Measurements from ENCODE around the gene EIF5.

- TF ChIP-seq, protein P1, sequence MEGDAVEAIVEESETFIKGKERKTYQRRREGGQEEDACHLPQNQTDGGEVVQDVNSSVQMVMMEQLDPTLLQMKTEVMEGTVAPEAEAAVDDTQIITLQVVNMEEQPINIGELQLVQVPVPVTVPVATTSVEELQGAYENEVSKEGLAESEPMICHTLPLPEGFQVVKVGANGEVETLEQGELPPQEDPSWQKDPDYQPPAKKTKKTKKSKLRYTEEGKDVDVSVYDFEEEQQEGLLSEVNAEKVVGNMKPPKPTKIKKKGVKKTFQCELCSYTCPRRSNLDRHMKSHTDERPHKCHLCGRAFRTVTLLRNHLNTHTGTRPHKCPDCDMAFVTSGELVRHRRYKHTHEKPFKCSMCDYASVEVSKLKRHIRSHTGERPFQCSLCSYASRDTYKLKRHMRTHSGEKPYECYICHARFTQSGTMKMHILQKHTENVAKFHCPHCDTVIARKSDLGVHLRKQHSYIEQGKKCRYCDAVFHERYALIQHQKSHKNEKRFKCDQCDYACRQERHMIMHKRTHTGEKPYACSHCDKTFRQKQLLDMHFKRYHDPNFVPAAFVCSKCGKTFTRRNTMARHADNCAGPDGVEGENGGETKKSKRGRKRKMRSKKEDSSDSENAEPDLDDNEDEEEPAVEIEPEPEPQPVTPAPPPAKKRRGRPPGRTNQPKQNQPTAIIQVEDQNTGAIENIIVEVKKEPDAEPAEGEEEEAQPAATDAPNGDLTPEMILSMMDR (IDR thresholded peaks at IDR 0.05) = no peak
- TF ChIP-seq POLR2A (IDR thresholded peaks at IDR 0.05) (no peak), EP300 (IDR thresholded peaks at IDR 0.05) (no peak), POLR2AphosphoS5 (IDR thresholded peaks at IDR 0.05) (no peak)
Measured at GRCh38 chr14:103328941-103329340, 5.1 kb upstream of the EIF5 start.
